GM21737 (cell line): ENCODE results near the gene RMI2.
"Not testable (repeated sequence)": the region's sequence is repeated elsewhere in the genome, so short reads cannot be mapped to it uniquely, and the experiment has no call there.

ENCODE experiments used
- ATAC-seq: cut with Tn5 transposase; IDR thresholded peaks from one replicate; pipeline ENCODE4 v1.9.1; 2021; ENCODE audit warnings: mild to moderate bottlenecking, moderate library complexity; ENCODE audit not compliant: unreplicated experiment

RMI2 gene

GRCh38 chr16:11345040-11345862, at the start of gene RMI2:
TSS of gene RMI2 (plus strand) at chr16:11345459. CDS start at chr16:11345472, 13 bp downstream.
- ATAC-seq, result peak; percentile 95

DNA sequence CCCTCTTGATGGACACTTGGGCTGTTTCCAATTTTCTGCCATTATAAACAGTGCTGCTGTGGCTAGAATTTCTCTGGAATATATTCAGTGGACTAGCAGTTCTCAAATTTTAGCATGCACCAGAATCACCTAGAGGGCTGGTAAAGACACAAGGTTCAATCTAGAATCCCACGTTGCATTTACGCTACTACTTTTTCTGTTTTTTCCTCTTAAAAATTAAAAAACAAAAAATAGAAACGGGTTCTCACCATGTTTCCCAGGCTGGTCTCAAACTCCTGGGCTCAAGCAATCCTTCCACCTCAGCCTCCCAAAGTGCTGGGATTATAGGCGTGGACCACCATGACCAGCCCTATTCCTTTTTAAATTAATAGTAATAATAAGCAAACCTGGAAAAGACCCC, 49.6 kb upstream of the RMI2 start:
- ATAC-seq, result no peak

GRCh38 chr16:11296351-11296705, 48.9 kb upstream of the RMI2 start:
- ATAC-seq, result no peak

- ATAC-seq, result no peak
Measured at GRCh38 chr16:11296706-11297491, 48.4 kb upstream of the RMI2 start.

GRCh38 chr16:11297492-11298142, 47.6 kb upstream of the RMI2 start:
- ATAC-seq, result peak; percentile 74

GRCh38 chr16:11298143-11298900, 46.9 kb upstream of the RMI2 start:
- no peak for ATAC-seq

GRCh38 chr16:11298950-11299547, 46.2 kb upstream of the RMI2 start:
- not testable (repeated sequence) for ATAC-seq

DNA sequence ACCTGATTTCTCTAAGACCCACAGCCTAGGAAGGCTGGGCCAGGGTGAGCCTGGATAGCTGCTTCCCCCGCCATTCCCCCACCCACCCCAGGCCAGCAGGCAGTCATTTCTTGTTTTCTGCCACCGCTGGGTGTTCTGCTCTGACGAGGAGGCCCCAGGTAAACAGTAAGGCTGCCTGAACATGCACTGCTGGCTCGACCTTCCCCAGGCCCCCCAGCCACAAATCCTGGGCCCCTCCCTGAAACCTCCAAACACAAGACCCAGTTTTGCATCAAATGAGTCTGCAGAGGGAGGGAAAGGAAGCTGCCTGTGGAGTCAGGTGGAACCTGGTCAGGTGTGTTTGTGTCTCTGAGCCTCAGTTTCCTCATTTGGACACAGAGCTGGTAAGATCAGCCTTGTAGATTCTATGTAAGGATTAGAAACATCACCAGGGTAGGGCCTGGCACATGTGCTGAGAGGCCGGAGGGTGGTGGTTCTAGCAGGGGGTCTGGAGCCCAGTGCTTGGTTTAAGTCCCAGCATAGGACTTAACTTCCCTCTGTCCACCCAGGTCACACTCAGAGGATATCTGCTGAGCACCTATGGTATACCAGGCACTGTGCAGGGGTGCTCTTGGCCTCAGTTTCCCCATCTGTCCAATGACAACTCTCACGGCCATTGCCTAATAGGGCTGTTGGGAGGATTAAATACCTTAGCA, 45.2 kb upstream of the RMI2 start:
- no peak for ATAC-seq

GRCh38 chr16:11300560-11300892, 44.7 kb upstream of the RMI2 start:
- no peak for ATAC-seq

- no peak for ATAC-seq
Measured at GRCh38 chr16:11301645-11302501, 43.4 kb upstream of the RMI2 start.

DNA sequence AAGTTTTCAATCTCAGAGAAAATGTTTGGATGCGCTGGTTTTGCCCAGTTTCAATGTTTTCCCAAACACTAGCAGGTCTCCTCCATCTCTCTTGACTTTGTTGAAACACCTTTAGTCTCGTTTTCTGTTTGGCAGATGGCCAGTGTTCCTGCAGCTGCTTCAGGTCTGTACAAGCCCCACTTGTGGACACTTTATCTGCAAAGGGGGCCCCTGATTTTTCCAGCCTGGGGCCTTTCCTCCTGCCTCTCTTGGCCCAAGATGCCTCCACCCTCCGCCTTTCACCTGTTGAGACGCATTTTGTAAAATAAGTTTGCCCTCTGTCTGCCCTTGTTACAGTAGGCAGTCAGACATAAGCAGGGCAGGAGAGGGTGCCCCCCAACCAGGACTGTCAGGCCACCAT, 42.3 kb upstream of the RMI2 start:
- ATAC-seq, result no peak

GRCh38 chr16:11303405-11304138, 41.7 kb upstream of the RMI2 start:
- ATAC-seq, result no peak

DNA sequence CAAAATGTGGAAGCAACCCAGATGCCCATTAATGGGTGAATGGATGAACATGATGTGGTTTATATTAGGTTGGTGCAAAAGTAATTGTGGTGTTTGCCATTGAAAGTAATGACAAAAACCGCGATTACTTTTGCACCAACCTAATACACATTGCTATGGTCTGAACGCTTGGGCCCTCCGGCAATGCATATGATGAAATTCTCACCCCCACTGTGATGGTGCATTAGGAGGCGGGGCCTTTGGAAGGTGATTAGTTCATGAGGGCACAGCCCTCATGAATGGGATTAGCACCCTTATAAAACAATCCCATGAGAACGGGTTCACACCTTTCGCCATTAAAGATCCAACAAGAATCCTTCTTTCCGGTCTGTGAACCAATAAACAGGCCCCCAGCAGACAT, 38.9 kb upstream of the RMI2 start:
- ATAC-seq, result no peak

DNA sequence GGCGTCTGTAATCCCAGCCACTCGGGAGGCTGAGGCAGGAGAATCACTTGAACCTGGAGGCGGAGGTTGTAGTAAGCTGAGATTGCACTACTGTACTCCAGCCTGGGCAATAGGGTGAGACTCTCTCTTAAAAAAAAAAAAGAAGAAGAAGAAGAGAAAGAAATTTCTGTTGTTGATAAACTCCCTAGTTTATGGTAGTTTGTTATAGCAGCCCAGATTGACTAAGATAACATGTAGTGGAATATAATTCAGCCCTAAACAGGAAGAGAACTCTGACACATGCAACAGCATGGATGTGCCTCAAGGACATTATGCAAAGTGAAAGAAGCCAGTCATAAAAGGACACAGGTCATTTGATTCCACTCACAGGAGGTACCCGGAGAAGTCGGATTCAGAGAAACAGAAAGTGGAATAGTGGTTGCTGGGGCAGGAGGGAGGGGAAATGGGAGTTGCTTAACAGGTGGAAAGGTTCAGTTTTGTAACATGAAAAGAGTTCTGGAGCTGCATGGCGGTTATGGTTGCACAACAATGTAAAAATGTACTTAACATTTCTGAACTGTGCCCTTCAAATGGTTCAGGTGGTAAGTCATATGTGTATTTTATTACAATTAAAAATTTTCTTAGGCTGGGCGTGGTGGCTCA, 38.1 kb upstream of the RMI2 start:
- no peak for ATAC-seq

- ATAC-seq, result no peak
Measured at GRCh38 chr16:11307639-11308492, 37.4 kb upstream of the RMI2 start.

DNA sequence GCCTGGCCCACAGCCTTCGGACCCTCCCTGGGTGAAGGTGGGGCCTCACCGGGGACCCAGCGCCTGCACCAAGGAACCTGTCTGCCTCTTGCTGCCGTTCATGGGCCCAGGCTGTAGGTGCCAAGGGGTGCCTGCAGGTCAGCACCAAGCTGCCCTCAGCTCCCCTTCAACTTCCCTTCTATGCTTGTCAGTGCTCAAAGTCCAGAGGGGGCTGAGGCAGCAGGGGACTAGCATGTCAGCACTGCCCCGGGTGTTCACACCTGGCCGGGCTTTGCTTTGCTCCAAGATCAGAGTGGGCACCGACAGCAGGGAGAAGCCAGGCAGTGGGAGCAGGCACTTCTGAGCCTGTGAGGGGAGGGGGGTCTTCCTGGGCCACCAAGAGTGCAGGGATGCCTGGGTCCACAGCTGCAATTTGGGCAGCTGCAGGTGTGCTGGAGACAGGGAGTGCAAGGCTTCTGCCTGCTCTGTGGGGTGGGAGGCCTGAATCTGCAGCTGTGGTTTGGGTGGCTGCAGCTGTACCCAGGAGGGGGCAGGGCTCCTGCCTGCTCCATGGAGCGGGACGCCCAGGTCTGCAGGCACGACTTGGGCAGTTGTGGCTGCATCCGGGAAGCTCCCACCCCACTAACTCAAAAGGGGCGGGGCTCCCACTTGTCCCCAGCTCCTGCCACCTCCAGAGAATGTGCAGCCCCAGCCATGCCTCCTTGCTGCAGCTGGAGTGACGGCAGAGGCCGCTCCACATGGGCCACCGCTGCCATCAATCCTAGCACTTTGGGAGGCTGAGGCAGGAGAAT, 36.6 kb upstream of the RMI2 start:
- no peak for ATAC-seq
